Panc1 (cell line): ENCODE measurements around the gene ABAT. TPM values are rescaled to one million over a fixed set of nuclear protein-coding genes. Genes with fewer than 3 reads are reported as not detected.

Experiments used
- ATAC-seq: fragments of 200-7000 bp; cut with Tn5 transposase; 2 replicates; pipeline ENCODE4 v1.9.1; 2020; ENCODE audit warnings: mild to moderate bottlenecking, moderate library complexity
- BruUV-seq: library from RNA; stranded (reverse); fragments of 400-500 nt; replicated peaks from 2 replicates; lab custom pipeline; 2021; lab: Mats Ljungman, UMichigan
- CTCF ChIA-PET: fragments of 300-600 bp; sonication (Branson Sonifier 250); formaldehyde crosslinking; loops from one replicate; lab custom pipeline; 2022; ENCODE audit warnings: antibody characterized with exemption; lab: Charles Lee
- POLR2A ChIA-PET: fragments of 300-600 bp; sonication (Branson Sonifier 250); formaldehyde crosslinking; loops from one replicate; lab custom pipeline; 2022; ENCODE audit warnings: antibody characterized with exemption; lab: Charles Lee
- DNase-seq: peaks from one replicate; pipeline ENCODE4 v3.0.0-alpha.2; 2010; ENCODE audit warnings: low read depth, low spot score
- H3K27ac ChIP-seq: 2 replicates; pipeline ENCODE4 v1.5.1; 2011; ENCODE audit warnings: mild to moderate bottlenecking, low read length, inconsistent platforms
- H3K27me3 ChIP-seq: fragments of 200-500 bp; sonication (Bioruptor generic); 2 replicates; pipeline ENCODE4 v1.6.0; 2014; ENCODE audit warnings: low read length, inconsistent platforms; ENCODE audit not compliant: control insufficient read depth, insufficient read depth
- H3K36me3 ChIP-seq: fragments of 200-500 bp; sonication (Bioruptor generic); 2 replicates; pipeline ENCODE4 v1.5.1; 2014; ENCODE audit warnings: inconsistent platforms, mild to moderate bottlenecking, low read length, moderate library complexity; ENCODE audit not compliant: control insufficient read depth, insufficient read depth
- H3K4me1 ChIP-seq: 2 replicates; pipeline ENCODE4 v1.5.1; 2011; ENCODE audit warnings: inconsistent platforms, mild to moderate bottlenecking, low read length, moderate library complexity; ENCODE audit not compliant: control insufficient read depth, insufficient read depth
- H3K4me3 ChIP-seq, 2 experiments: 2 replicates each; pipeline ENCODE4 v1.5.1; 2011 to 2012; ENCODE audit warnings: low read depth in 2 of 2, low read length in 2 of 2, mild to moderate bottlenecking in 2 of 2, inconsistent platforms in 1 of 2, moderate library complexity in 1 of 2
- H3K9me3 ChIP-seq: fragments of 200-500 bp; sonication (Bioruptor generic); 2 replicates; pipeline ENCODE4 v1.5.1; 2014; ENCODE audit warnings: low read depth, mild to moderate bottlenecking, inconsistent platforms, low read length, moderate library complexity; ENCODE audit not compliant: control insufficient read depth, insufficient read depth
- CTCF ChIP-seq: fragments of 450-650 bp; IDR thresholded peaks from 2 replicates; pipeline ENCODE4 v1.5.1; 2017; ENCODE audit warnings: mild to moderate bottlenecking
- POLR2AphosphoS5 ChIP-seq: IDR thresholded peaks from 2 replicates; pipeline ENCODE4 v1.6.1; 2012; ENCODE audit warnings: mild to moderate bottlenecking, low read depth, low read length, moderate library complexity
- REST ChIP-seq, 2 experiments: IDR thresholded peaks; 2 replicates each; pipeline ENCODE4 v1.6.1; 2011 to 2012; ENCODE audit warnings: low read depth in 2 of 2, control low read depth in 1 of 2, low read length in 1 of 2, mild to moderate bottlenecking in 1 of 2, moderate library complexity in 1 of 2; ENCODE audit not compliant: insufficient read depth in 1 of 2
- SIN3A ChIP-seq: IDR thresholded peaks from 2 replicates; pipeline ENCODE4 v1.6.1; 2012; ENCODE audit warnings: low read depth, mild to moderate bottlenecking, low read length, moderate library complexity, borderline replicate concordance; ENCODE audit not compliant: insufficient read depth
- TCF7L2 ChIP-seq: IDR thresholded peaks from 2 replicates; pipeline ENCODE4 v1.6.1; 2011; ENCODE audit warnings: mild to moderate bottlenecking, low read depth, low read length, inconsistent platforms
- in situ Hi-C: cut with HindIII; loops from 2 replicates; pipeline ENCODE4 v1.10.0; 2016; ENCODE audit warnings: low sequenced_read_pairs, low pct_unique_long_range_greater_than_20kb
- intact Hi-C: fragments of 100-400 bp; cut with micrococcal nuclease; formaldehyde crosslinking; loops from one replicate; pipeline ENCODE4 v1.10.0; 2022; ENCODE audit not compliant: unreplicated experiment
- total RNA-seq: library from RNA; stranded (reverse); gene quantifications from one replicate; pipeline ENCODE4 v1.2.1, GENCODE V29; 2021; ENCODE audit not compliant: unreplicated experiment

The ABAT gene
- total RNA-seq, 1 experiment from 2014 or later = 0.77 TPM

GRCh38 chr16:8727857-8728618 lies 53.6 kb downstream of the ABAT start:
- ChIA-PET CTCF (no interaction called here), POLR2A (no interaction called here)
- no peak overlapping the region for H3K4me3 ChIP-seq
- no peak overlapping the region for H3K27ac ChIP-seq
- H3K4me1 ChIP-seq = no peaks in the 10 kb centered on the region
- no peak for DNase-seq
- in situ Hi-C loops = no loop called here
- intact Hi-C loops = no loop called here
- no peaks in the 10 kb centered on the region for H3K9me3 ChIP-seq
- peaks cover 3% of the 10 kb centered on the region for H3K27me3 ChIP-seq
- BruUV-seq = no TSS peak
- no peaks in the 10 kb centered on the region for H3K36me3 ChIP-seq
- ATAC-seq = no peak
- no peak for TF ChIP-seq POLR2AphosphoS5
- TF ChIP-seq REST (IDR thresholded peaks at IDR 0.05; ENCODE audit: insufficient read depth in 1 of 2, low read depth in 2 of 2, low read length in 1 of 2) = no peak
- no peak for TF ChIP-seq SIN3A
- no peak for TF ChIP-seq TCF7L2
- TF ChIP-seq CTCF = no peak

- H3K36me3 ChIP-seq = no peaks in the 10 kb centered on the region
These were observed 55.4 kb downstream of the ABAT start for GRCh38 chr16:8729779-8730334.

More at GRCh38 chr16:8729779-8730334, 55.4 kb downstream of the ABAT start:
- H3K9me3 ChIP-seq = no peaks in the 10 kb centered on the region
- 0 out of 2 replicates have a peak, but pooled peaks have one; percentile 34 for ATAC-seq
- POLR2A ChIA-PET = no interaction called here
- H3K27ac ChIP-seq = no peak overlapping the region
- intact Hi-C loops = no loop called here
- H3K4me3 ChIP-seq = no peak overlapping the region
- BruUV-seq = no TSS peak
- no peaks in the 10 kb centered on the region for H3K4me1 ChIP-seq
- no peak for TF ChIP-seq CTCF
- no peak for TF ChIP-seq SIN3A
- no peak for TF ChIP-seq POLR2AphosphoS5
- TF ChIP-seq TCF7L2 = no peak
- TF ChIP-seq REST (IDR thresholded peaks at IDR 0.05; ENCODE audit: insufficient read depth in 1 of 2, low read depth in 2 of 2, low read length in 1 of 2) = no peak
- DNase-seq = no peak
- peaks cover 3% of the 10 kb centered on the region for H3K27me3 ChIP-seq
- in situ Hi-C loops = no loop called here
- CTCF ChIA-PET = no interaction called here
